ENCODE results near the gene PTPRF.

The PTPRF gene

DNA sequence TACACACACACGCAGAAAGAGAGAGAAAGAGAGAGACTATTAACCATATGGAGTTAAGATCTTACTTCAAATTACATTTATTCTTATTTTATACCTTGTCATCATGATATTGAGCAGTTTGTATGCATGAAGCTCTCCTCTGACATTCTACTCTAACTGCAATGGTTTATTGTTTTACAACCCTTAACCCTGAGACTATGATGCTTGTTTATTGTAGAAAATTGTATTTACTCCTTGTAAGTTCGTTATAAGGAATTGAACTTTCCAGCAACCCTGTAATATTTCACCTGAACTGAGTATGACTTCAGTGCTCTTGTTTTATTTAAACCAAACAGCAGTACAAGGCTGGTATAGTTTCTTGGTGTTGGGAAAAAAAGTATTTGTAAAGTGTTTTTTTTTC is 18.6 kb upstream of the PTPRF start:
- no peak for DNase-seq (ENCODE audit: low read depth)
- H3K4me3 ChIP-seq (ENCODE audit: low read depth, low read length), result no peak overlapping the region
- in situ Hi-C loops (cut with HindIII; ENCODE audit: low sequenced_read_pairs), result no loop called here
- TF ChIP-seq, protein P1, sequence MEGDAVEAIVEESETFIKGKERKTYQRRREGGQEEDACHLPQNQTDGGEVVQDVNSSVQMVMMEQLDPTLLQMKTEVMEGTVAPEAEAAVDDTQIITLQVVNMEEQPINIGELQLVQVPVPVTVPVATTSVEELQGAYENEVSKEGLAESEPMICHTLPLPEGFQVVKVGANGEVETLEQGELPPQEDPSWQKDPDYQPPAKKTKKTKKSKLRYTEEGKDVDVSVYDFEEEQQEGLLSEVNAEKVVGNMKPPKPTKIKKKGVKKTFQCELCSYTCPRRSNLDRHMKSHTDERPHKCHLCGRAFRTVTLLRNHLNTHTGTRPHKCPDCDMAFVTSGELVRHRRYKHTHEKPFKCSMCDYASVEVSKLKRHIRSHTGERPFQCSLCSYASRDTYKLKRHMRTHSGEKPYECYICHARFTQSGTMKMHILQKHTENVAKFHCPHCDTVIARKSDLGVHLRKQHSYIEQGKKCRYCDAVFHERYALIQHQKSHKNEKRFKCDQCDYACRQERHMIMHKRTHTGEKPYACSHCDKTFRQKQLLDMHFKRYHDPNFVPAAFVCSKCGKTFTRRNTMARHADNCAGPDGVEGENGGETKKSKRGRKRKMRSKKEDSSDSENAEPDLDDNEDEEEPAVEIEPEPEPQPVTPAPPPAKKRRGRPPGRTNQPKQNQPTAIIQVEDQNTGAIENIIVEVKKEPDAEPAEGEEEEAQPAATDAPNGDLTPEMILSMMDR (IDR thresholded peaks at IDR 0.05; ENCODE audit: low read depth, low read length, missing control alignments), result no peak

DNA sequence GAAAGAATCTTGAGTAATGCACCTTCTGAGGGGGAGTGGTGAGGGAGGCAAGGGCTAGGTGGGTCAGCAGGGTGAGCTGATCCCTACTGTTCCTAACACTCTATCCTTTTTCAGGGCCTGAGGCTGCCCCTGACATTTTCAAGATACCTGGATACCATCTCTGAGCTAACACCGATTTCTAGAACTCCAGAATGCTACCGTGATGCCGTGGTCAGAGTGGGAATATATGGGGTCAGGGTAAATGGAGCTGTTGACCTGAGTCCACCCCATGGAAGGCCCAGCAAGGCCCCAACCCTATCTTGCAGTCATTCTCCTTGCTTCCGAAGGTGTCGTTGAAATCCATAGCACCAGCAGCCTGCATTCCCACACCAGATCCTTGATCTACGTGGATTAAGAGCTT is 18.0 kb upstream of the PTPRF start:
- no peak for DNase-seq (ENCODE audit: low read depth)
- in situ Hi-C loops (cut with HindIII; ENCODE audit: low sequenced_read_pairs), result no loop called here
- TF ChIP-seq, protein P1 (IDR thresholded peaks at IDR 0.05; ENCODE audit: low read depth, low read length, missing control alignments), result no peak
- no peak overlapping the region for H3K4me3 ChIP-seq (ENCODE audit: low read depth, low read length)

GRCh38 chr1:43513471-43514173 is 17.1 kb upstream of the PTPRF start:
- no peak overlapping the region for H3K4me3 ChIP-seq (ENCODE audit: low read depth, low read length)
- in situ Hi-C loops (cut with HindIII; ENCODE audit: low sequenced_read_pairs), result no loop called here
- DNase-seq (ENCODE audit: low read depth), result no peak
- TF ChIP-seq, protein P1 (IDR thresholded peaks at IDR 0.05; ENCODE audit: low read depth, low read length, missing control alignments), result no peak

GRCh38 chr1:43518935-43519686 is 11.6 kb upstream of the PTPRF start:
- in situ Hi-C loops (cut with HindIII; ENCODE audit: low sequenced_read_pairs), result no loop called here
- TF ChIP-seq, protein P1 (IDR thresholded peaks at IDR 0.05; ENCODE audit: low read depth, low read length, missing control alignments), result no peak
- no peak overlapping the region for H3K4me3 ChIP-seq (ENCODE audit: low read depth, low read length)
- DNase-seq (ENCODE audit: low read depth), result no peak

DNA sequence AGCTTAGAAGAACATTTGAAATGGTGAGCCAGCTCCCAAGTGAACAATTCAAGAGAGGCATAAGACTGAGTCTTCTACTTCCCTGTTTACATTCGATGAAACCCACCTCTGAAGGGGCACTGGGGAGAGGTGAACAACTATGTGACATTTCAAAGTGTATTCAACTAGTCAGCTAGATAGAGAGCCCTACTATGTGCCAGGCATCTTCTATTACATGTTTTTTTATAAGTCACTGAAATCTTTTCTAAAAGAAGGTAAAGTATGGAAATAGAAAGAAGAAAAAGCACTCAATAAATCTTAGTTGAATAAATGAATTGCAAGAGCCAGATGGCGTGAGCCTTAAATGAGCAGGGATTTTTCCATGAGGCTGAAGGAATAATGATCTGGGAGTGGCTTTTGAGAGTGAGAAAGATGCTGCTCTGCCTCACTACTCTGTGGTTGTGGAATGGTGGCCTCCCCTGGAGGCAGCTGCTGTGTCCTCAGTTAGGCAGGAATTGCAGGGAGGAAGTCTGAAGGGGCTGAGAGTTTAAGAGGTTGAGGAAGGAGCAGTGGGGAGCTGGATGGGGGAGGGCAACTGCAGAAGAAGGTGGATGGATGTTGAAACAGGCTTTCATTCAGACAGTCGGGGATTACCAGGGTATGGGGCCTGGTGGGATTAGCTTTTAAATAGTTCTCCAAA is 10.4 kb upstream of the PTPRF start:
- TF ChIP-seq, protein P1 (IDR thresholded peaks at IDR 0.05; ENCODE audit: low read depth, low read length, missing control alignments), result no peak
- H3K4me3 ChIP-seq (ENCODE audit: low read depth, low read length), result no peak overlapping the region
- in situ Hi-C loops (cut with HindIII; ENCODE audit: low sequenced_read_pairs), result no loop called here
- no peak for DNase-seq (ENCODE audit: low read depth)

DNA sequence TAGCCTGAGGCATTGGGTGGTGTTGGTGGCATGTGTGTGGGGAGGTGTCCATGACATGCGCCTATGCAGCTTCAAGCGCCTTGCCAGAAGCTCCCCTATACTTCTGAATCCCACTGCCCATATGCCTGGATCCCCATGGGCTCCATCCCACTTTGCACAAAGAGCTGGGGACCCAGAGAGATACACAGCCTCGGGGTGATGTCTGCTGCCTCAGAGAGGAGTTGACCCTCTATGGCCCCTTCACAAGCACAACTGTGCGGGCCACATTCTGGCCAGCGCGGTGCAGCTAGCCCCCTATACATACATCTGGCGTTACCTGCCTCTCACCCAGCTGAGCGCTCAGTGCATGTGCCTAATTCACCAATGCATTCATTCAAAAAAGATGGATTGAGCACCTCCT is 9.6 kb upstream of the PTPRF start:
- DNase-seq (ENCODE audit: low read depth), result no peak
- in situ Hi-C loops (cut with HindIII; ENCODE audit: low sequenced_read_pairs), result no loop called here
- TF ChIP-seq, protein P1 (IDR thresholded peaks at IDR 0.05; ENCODE audit: low read depth, low read length, missing control alignments), result no peak
- no peak overlapping the region for H3K4me3 ChIP-seq (ENCODE audit: low read depth, low read length)

All from astrocyte of the cerebellum (primary cell).